Forelimb muscle (tissue), 1 donor: ENCODE measurements around the gene ADGRF3. TPM values are rescaled to one million over a fixed set of nuclear protein-coding genes. Genes with fewer than 3 reads are reported as not detected.
"Not testable (repeated sequence)": the region's sequence is repeated elsewhere in the genome, so short reads cannot be mapped to it uniquely, and the experiment has no call there.

ENCODE experiments used
- DNase-seq: peaks from one replicate; pipeline ENCODE4 v3.0.0-alpha.2; 2013; ENCODE audit warnings: low read depth
- polyA plus RNA-seq: library from polyadenylated mRNA; unstranded; fragments of 120-200 nt; gene quantifications from one replicate; pipeline ENCODE4 v1.2.1, GENCODE V29; 2013; ENCODE audit not compliant: insufficient read length

ADGRF3 gene
- polyA plus RNA-seq, 1 donor, result 0.16 TPM

DNA sequence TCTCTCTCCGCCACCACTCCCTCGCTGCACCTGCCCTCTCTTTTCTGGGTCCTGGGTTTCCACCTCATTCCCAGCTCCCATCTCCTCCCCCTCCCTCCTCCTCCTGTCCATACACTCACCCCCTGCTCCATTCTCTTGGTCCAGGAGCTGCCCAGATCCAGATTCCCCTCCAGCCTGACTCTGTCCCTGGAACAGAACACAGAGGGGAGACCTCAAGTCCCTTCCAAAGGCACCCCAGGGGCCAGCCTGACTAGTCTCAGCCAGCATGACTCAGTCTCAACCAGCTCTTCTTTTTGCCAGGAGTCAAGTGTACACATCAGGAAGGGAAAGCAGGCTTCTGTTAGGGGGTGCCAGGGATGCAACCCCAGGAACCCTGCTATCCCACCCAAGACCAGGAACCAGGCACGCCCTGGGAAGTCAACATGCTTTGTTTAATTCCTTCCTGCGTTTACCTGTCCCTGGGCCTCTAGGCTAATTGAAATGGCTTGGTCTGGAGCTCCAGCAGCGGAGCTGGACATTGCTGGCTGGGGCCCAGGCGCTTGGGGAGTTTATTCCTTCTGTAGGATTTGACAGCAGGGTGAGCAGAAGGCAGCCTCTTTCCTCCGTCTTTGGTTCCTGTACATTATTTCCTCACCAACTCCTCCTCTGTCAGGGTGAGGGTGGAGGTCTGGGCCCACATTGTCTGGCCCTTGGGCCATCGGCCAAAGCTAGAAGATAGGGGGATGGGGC lies 29.0 kb downstream of the ADGRF3 start:
- no peak for DNase-seq

DNA sequence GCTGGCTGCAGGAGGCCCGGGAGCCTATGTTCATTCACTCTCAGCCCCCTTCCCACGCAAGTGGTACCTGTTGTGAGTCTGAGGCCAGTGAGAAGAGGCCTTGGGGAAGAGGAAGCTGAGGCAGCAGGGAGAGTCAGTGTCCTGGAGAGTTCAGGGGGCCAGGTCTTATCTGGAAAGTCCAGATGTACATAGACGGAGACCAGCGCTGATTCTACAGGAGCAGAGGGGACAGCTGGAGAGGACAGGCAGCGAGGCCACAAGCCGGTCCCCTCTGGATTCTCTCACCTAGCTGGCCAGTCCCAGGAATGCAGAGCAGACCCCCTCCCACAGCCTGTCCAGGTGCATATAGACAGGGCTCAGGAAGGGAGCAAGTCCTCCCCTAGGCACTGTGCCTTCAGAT lies 29.7 kb downstream of the ADGRF3 start:
- DNase-seq, result no peak

DNA sequence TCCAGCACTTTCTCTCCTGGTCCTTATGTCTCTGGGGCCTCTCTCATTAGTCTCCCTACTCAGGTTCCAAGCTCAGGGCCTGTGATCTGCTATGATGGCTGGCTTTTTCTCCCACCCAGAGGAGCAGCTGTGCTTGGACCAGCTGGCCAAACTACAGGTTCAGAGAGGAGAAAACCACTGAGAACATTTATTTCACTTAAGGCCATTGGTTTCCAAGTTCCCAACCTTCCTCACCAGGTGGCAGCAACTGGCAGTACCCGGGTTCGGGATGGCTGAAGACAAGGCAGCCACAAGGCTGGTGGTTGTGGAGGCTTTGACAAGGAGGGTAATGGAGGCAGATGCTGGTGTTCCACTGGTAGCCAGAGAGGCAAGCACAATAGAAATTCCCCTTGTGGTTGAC lies 30.5 kb downstream of the ADGRF3 start:
- DNase-seq, result no peak

DNA sequence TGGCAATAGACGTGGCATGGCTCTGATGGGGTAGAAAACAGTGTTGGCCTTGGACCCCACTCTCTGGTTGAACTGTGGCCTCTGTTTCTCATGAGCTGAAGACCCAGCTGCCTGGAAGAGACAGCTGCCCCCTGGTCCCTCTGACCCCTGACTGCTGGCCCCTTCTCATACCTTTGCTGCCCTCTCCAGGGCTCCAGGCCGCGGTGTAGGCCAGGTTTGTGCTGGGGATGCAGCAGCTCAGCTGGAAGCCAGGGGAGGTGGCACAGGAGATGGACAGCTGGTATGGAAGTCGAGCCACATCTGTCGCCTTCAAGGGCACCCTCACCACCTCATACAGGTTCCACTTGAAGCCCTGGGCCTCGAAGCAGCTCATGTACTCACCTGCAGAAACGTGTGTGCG lies 32.3 kb downstream of the ADGRF3 start:
- DNase-seq, result no peak

DNA sequence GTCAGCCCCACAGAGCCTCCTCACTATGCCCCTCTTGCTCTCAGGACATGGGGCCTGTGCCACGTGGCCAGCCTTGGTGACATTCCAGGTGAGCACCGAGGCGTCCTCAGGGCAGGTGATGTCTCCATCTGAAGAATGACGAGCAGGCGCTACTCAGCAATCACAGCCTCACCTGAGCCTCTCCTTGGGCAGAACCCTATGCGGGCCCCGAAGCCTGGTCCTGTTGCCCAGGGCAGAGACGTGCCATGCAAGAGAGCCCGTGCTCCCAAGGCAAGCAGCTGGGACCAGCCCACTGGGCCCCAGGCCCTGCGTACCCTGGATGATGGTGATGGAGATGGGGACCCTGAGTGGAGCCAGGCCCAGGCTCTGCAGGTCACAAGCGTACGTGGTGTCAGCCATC lies 33.1 kb downstream of the ADGRF3 start:
- DNase-seq, result no peak

DNA sequence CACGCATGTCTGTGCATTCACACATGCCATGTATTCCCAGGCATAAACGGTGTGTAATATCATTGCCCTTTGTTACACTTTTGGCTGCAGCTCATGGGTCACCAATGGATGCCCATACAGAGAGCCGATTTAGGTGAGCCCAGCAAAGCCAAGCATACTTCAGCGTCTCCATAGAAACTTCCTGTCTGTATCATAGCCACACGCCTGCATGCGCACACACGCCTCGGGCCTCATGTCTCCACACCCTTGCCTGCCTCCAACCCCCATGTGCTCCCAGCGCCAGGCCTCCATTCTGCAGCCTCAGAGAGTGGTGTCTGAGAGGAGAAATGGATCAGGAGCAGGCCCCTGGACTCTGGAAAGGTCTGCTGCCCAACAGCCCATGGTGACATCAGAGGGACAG lies 34.1 kb downstream of the ADGRF3 start:
- no peak for DNase-seq

DNA sequence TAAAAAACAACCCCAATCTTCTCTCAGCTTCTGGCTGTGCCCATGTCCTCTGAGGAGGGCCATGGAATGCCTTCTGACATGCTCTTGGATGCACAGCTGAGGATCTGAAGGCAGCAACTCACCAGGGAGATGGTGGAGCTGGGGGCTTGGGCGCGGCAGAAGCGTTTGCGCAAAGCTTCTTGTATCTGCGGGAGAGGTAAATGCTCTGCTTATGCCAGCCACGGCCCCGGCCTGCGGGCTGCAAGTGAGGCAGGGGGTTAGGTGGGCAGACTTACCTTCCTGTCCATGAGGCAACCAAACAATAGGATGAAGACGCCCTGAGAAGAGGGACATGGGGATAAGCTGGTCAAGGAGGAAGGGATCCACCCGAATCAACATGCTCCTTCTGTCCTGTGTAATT lies 36.7 kb downstream of the ADGRF3 start:
- DNase-seq, result no peak

DNA sequence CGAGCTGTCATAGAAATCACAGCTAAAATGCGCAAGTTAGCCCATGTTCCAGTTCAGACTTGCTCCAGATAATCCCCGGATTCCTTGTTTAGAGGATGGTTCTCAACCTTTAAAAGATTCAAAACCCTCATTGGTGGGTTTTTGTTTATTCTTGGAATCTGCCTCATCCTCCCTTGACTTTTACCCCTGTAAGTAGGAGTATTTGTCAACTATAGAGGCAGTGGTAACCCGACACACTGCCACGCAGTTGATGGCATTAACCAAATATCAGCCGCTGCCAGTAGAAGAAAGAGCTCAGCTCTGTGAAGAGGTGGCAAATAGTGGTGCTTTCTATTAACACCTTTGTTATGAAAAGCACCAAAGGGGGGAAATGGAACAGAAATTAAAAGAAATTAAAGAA lies 41.0 kb downstream of the ADGRF3 start:
- no peak for DNase-seq

DNA sequence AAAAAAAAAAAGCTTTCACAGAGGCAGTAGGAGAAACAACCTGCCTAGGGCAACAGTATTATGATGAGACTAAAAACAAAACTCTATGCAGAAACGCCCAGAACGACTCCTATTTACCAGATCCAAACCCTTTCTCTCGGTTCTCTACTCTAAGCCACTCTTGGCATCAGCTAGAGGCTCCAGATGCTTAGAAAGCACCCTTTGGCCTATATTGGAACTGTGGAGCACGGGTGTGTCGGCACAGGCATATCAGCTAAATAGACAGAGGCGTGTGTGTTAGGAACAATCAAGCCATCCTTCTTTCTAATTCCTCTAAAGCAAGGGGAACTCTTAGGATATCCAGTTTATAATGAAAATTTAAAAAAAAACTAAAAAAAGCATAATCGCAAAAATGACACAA lies 41.5 kb downstream of the ADGRF3 start:
- not testable (repeated sequence) for DNase-seq

DNA sequence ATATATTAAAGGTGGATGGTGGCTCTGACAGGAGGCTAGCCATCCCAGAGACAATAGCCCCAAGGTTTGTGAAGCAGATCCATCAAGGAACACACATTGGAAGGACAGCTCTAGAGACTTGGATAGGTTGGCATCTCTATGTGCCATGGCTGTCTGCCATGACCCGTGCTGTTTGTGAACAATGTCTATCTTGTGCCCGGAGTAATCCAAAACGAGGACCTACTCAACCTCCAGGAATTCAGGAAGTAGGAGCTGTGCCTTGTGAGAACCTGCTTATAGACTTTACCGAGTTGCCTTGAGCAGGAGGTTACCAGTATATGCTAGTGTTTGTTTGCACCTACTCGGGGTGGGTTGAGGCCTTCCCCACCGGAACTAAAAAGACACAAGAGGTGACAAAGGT lies 43.7 kb downstream of the ADGRF3 start:
- DNase-seq, result no peak

DNA sequence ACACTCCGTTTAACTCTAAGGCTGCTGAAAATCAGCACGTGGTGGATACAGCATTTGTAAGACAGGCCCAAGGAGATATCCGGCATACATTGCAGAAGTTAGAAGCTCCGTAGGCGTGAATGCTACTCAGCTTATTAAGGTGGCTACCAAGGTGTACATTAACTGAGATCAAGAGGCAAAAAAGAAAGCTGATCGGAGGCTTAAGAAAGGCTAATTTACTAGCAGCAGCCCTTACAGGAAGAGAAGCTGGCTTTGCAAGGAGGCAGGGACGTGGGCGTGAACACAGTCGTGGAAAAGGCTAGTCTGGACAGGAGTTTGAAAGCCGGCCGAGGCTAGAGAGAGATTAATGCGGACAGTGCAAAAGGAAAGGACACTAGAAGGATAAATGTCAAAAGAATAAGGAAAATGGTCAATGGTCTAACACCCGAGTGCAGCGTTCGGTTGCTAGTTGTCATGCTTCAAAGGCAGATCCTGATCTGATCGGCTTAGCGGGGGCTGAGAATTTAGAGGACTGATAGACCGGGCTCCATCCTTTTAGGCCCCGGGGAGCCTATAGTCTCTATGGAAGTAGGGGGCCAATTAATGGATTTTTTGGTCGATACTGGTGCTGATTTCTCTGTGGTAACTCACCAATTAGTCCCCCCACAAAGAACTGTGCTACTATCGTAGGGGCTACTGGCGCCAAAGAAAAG lies 46.2 kb downstream of the ADGRF3 start:
- no peak for DNase-seq

DNA sequence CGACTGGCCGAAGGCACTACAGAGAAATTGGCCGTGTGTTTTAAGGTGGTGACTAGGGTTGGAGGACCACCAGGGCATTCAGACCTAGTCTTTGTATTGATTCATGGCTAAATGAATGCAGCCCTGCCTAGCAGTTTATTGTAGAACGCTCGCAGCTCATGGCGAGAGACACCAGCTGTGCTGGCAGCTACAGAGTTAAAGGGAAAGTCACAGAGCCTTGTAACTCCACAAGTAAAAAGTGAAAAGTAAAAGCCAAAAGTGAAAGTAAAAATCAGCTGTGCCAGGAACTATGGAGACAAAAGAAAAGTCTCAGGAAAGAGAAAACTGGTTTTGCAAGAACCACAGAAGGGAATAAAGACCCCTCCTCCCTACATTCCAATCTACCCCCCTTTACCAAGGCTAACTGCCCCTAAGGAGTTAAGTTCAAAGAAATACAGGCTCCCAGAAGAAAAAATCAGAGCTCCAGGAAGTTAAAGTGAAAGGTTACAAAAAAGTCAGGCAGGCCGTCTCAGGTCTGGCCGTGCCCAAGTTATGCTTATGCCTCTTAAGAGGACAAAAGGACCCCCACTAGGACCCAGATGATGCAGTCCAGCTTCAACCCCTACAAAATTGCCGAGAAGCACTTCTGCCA lies 47.0 kb downstream of the ADGRF3 start:
- DNase-seq, result no peak

DNA sequence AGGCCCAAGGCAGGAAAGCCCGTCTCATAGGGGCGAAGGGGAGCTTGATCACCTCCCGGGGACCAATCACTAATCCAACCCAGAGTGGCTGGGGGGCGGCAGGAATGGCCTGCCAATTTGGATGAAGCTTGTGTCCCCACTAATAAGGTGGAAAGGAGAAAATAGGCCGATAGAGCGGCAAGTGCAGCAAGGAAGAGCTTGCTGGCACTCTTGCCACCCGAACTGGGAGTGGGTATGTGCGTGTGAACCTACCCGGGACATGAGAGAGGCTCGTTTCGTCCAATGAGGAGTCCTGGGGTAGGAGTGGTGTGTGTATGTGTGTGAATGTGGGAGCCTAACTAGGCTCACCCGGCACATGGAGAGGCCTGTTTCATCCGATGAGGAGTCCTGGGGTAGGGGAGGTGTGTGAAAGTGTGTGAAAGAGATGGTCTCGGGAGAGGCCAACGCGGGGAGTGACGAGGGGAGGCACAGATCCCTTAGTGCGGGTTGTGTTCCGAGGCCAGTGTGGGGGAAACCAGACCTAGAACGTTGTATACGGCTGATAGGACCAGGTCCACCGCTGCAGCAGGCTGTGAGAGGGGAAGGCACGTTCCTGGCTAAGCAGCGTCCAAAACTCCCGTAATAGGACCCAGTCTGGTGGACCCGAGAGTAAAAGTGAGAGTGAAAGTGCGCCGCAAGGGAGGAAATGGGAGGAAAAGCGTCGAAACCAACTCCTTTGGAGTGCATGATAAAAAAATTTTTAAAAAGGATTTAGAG lies 47.8 kb downstream of the ADGRF3 start:
- DNase-seq, result no peak

DNA sequence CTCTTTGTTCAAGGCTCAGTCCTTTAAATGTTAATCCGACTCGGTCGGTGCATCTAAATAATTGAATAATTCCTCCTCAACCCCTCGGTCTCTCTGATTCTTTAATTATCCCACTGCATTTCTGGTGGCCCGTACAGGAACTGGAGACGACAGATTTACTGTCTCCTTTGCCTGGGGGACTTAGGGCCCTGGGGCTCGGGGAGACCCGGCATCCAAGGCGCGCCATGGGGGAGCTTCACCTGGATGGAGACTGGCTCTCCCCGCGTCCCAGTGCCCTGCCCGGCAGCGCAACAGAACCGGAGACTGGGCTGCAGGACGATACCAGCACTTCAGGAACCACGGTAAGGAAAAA lies 48.3 kb downstream of the ADGRF3 start:
- no peak for DNase-seq

DNA sequence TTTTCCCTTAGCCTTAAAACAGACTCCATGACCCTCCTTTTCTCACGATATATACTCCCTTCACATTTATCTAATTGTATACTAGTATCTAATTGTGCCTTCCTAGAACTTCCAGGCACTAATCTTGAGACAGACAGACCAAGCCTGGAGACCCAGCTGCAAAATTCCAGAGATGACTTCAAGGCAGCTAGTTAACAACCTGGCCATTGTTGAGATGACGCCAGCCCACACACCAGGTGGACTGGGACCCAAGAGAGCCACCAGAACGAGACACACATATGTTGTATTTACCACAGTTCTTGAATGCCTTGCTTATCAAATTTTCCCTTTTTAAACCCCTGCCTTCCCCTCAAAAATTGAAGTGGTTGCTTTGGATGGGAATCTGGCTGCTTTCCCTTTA lies 49.5 kb downstream of the ADGRF3 start:
- DNase-seq, result no peak

DNA sequence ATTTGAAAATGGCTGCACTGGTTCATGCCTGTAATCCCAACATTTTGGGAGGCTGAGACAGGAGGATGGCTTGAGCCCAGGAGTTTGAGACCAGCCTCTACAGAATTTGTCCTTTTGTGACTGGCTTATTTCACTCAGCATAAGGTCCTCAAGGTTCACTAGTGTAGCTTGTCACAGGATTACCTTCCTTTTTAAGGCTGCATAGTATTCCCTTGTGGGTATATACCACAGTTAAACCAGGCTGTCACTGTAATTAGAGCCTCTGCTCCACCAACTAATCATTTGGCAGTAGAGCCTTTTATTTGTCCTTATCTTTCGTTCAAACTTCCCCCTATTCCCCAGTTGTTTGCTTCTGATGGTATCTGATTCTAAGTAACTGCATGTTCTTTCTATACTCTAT lies 51.1 kb downstream of the ADGRF3 start:
- DNase-seq, result no peak

DNA sequence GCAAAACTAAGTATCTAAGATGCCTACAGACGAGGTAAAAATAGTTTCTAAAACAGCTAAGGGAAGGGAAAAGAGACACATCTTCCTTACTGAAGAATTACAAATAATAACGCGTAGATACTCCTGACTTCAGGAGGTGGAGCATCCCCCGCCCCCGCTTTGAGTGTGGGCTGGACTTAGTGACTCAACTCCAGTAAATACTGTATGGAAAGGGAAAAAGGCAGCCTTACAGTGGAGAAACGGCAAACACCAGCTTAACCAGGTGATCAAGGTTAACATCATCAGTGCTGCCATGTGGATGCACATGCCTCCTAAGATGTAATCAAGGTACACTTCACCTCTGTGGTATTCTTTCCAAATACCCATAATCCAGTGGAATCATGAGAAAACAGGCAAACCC lies 53.9 kb downstream of the ADGRF3 start:
- no peak for DNase-seq

DNA sequence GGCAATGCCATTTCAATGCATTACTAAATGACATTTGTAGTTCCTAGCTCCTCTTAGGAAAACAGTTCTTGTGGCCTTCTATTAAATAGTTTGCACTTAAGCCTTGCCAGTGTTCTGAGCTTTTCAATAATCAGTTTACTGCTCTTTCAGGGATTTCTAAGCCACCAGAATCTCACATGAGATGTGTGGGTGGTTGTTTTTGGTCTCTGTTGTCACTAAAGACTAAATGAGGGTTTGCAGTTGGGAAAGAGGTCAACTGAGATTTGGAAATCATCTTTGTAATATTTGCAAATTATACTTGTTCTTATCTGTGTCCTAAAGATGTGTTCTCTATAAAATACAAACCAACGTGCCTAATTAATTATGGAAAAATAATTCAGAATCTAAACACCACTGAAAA lies 56.6 kb downstream of the ADGRF3 start:
- no peak for DNase-seq

DNA sequence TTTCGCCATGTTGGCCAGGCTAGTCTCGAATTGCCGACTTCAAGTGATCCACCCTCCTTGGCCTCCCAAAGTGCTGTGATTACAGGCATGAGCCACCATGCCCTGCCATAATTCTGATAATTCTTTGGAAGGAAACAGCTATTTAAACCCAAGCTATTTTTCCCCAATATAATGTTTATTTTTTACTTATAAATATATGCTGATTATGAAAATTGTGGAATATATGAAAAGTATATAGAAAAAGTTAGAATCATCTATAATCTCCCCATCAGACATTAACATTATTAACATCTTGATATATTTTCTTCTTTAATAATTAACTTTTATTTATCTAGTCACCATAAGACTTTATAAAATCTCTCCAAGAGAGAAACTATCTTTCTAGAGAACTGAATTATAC lies 60.7 kb downstream of the ADGRF3 start:
- DNase-seq, result no peak

DNA sequence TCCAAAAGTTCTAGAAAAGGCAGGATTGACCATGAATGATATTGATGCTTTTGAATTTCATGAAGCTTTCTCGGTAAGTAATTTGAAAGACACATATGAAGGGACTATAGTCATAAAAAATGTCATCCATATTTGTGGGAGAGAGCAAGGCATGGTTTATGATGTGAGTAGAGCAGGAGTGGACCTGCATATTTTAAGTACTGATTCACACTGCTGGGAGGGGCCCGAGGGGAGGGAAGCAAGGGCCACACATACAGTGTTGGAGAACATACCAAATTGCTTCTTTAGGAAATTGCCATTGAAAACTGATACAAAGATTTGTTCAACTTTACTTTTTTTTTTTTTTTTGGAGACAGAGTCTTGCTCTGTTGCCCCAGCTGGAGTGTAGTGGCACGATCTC lies 62.5 kb downstream of the ADGRF3 start:
- no peak for DNase-seq

DNA sequence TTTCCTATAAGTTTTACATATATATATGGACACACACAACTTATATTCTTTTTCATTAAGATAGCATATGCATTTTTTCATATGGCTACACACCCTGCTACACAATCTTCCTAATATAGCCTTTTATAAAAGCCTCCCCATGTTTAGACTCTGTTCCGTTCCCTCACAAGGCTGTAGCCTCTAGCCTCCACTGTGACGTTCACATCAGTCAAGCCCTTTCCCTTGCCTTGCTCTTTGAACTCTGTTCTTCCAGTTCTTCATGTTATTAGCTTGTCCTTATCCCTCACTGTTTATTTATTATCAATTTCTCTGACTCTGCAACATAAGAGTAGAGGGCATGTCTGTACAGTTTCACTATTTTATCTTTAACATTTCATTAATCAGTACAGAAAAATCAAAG lies 63.0 kb downstream of the ADGRF3 start:
- no peak for DNase-seq

DNA sequence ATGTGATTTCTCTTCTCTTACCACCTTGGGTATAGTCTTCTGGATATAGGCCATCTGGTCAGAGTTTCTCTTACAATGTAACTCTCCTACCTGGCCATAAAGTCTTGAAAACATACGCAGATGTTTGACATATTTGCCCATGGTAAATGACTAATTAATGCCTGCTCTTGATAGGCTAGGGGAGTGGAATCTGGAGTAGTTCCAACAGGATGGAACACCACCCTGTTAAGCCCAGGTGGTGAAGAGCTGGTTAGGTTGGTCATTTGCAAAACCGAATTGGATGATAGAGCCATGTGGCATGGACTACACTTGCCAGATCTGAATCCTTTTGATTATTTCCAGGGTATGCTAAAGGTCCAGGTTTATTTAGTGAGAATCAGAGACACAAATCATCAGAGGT lies 65.4 kb downstream of the ADGRF3 start:
- DNase-seq, result no peak

DNA sequence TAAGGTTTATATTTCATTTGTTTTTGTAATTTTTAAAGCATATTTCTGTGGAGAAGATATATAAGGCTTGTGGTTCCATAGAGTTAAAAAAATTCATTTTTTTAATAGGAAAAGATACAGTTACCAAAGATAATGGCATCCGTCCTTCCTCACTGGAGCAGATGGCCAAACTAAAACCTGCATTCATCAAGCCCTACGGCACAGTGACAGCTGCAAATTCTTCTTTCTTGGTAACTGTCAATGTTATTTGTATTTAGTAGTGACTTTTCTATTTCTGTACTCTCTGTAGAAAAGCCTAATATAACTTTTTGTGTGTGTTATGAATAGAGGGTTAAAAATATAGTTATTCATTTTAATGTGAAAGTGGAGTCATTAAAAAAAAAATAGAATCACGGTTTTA lies 66.7 kb downstream of the ADGRF3 start:
- DNase-seq, result no peak
